GM21576 (cell line): ENCODE measurements around the gene CLSTN2.

Experiments used
- ATAC-seq: cut with Tn5 transposase; IDR thresholded peaks from one replicate; pipeline ENCODE4 v1.9.1; 2021; ENCODE audit warnings: mild to moderate bottlenecking, moderate library complexity; ENCODE audit not compliant: unreplicated experiment

The CLSTN2 gene

DNA sequence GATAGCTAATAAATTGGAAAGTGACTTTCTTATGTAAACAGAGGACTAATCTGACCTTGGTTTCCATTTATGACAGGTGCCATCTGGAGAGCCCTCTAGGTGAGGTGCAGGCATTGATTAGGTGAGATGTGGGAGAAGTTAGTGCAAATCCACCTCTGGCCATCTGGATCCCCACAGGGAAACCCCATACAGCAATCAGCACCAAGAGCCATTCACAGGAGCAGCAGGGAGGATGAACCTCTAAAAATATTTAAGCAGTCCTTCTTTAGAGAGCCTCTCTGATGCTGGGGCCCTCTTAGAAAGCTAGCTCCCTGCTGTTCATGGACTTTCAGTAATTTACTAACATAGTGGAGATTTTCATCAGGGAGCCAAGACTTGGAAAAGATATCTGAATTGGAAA is 69.3 kb downstream of the CLSTN2 start:
- no peak for ATAC-seq

DNA sequence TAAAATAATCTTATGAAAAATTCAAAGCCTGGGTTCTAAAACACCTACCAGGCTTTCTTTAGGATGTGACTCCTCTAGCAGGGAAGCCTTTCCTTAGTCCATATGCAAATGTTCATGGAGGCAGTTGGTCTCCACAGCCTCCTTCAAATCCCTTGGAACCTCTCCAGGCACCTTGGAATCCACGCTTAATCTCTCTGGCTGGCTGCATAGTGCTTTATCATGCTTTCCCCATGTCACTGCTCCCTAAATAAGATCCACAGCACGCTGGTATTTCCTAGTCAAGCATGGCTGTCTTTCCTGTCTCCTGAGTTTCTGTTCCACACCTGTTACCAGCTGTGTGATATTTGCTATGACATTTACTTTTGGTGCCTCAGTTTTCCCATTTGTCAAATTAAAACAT is 71.3 kb downstream of the CLSTN2 start:
- no peak for ATAC-seq

- no peak for ATAC-seq
Measured at GRCh38 chr3:140007081-140007480, 72.1 kb downstream of the CLSTN2 start.

DNA sequence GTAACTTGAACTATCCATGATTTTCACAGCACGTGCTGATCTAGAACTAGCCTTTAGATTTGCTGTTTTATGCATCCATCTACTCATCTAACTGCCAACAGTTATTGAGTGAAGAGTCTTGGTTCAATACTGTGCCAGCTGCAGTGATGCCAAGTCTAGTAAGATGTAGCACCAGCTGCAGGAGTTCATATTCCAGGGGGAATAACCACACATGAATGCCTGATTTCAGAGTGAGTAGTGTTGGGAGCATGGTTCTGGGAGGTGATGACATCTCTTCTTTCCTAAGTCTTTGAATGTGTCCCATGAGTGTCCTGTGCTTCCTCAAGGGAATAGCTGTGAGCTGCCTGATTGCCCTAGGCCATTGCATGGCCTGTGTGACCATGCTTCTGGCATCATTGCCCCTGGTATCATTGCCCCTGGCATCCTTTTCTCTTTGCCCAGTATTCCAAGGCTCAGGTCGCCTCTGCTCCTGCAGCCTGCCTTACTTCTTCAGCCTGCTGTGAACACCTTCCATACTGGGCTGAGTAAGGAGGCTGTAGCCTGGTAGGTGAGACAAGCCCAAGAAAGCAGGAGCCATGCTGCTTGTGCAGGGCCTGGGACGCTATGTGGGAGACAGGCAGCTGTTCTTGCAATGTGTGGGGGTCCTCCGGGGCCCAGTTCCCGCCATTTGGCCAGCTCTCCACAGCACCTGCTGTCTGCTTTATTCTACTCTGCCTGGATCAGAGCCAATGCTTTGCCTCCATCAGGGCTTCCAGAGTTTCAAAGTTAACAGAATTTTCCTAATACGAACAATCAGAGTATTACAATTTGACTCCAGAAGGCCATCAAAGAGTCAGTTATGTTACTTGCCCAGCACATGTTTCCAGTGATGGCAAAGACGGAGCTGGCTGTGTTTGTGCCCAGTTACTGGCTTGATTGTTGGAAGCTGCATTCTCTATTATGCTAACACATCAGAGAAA is 73.2 kb downstream of the CLSTN2 start:
- ATAC-seq, result no peak

DNA sequence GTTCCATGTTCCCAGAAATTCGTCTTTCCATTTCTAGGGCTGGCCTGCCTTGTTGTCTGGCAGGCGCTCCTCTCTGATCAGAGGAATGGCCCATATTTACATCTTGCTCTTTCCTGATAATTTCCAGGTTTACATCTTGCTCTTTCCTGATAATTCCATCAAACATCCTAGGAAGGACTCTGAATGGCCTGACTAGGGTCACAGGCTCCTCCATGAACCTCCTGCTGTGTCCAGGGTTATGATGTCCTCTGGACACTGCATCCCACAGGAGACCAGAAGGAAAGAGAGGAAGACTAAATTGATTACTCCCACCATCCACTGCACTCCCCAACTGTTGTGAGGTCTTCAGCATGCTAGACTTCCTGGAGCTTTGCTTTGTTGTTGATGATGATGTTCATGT is 75.4 kb downstream of the CLSTN2 start:
- no peak for ATAC-seq

DNA sequence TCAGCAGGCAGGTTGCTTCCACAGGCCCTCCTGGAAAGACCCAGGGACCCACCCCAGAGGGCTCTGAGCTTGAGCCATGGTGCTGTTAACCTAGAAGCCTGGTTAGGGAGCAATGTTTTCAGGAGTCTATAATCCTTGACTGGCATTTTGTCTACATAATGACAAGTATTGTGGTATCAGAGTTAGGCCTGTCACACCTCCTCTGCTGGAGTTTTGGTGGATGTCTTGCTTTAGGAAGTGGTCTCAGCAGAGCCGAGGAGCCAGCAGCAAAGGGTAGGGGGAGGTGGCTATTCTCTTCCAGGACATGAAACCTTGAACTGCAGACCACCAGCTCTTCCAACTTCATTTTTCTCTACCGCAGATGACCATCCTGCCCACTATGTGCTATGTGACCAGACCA is 76.1 kb downstream of the CLSTN2 start:
- no peak for ATAC-seq

DNA sequence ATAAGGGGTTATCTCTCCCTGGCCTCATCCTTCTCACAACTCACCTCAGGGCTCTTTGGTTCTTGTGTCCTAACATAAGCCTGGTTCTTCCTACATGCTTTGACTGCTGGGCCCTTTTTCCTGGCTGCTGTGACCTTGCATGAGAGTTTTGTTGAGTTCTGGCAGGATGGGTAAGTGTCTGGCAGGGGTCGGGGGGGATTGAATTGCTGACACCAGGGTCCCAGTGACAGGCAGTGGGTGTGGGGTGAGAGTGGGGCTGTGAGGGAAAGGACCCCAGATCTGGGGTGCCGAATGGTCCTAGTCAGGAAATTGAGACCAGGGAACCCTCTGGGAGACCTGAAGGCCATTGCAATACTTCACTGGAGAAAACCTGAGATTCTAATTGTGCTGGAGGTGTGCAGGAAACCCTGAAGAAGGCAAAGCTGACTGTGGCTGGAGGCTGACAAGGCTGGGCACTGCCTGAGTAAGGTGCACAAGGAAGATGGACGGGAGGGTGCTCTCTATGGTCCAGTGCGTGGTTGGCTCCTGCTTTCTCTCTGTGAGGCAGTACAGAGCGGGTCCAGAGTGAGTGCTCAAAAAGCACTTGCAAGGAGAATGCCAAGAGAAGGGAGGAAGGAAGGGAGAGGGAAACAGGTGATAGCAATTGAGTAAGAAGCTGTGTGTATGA is 76.8 kb downstream of the CLSTN2 start:
- ATAC-seq, result no peak

GRCh38 chr3:140013220-140013619 is 78.2 kb downstream of the CLSTN2 start:
- ATAC-seq, result no peak

DNA sequence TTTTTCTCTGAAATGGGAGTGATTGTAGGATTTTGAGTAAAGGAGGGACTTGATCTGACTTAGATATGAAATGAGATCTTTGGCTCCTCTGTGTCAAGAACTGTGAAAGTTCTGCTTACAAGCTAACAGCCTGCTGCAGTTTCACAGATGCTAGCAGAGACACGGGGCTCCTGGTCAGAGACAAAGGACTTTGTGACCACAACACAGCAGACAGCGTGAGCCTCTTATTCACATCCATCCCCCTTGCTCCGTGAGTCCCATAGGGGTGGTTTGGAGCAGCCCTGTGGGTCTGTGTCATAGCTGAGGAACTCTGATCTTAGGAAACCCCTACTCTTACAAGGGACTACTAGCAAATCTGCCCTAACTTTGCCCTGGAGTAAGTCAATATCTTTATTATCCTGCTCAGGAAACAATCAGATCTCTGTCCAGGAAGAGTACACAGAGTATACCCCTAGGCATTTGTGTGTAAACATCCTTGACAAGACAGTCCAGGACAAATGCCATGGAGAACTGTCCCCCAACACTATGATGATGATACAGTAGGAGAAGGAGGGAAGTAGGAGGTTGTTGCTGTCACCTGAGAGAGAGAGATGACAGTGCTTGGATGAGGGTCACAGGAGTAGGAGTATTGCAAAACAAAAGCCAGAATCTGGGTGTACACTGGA is 80.0 kb downstream of the CLSTN2 start:
- ATAC-seq, result no peak

DNA sequence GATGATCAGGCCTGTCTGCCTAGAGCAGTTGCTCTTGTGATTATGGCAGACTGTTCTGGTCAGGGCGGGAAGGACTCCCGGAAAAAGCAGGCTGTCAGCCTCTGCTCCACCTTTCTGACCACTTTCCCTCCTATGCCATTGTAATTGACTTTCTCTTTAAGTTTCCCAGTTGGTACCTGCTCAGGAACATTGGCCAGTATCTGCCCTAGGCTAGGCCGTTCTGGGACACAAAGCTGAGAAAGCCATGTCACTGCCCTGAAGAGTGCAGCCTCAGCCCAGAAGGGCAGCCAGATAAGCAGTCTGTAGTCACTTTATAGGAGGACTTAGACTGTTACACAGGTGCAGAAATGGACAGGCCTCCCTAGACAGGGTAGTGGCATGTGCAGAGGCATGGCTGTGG is 80.8 kb downstream of the CLSTN2 start:
- ATAC-seq, result no peak

- no peak for ATAC-seq
Measured at GRCh38 chr3:140018556-140018955, 83.6 kb downstream of the CLSTN2 start.

DNA sequence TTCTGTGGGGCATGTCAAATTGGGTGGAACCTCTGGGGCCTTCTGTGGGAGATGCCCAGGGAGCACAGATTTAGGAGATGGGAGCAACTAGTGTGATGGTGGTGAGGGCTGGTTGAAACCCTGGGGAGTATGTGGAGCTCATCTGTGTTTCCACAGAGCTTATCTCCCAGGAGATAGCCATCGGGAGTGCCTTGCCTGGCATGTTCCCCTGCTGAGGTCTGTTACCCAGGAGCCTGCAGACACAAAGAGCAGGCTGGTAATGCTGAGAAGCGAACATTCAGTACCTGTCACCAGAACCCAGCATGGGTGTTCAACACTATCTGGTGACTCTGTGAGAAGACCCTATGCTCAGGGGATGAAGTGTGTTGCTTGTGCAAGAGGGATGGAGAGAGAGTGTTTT is 85.0 kb downstream of the CLSTN2 start:
- no peak for ATAC-seq

DNA sequence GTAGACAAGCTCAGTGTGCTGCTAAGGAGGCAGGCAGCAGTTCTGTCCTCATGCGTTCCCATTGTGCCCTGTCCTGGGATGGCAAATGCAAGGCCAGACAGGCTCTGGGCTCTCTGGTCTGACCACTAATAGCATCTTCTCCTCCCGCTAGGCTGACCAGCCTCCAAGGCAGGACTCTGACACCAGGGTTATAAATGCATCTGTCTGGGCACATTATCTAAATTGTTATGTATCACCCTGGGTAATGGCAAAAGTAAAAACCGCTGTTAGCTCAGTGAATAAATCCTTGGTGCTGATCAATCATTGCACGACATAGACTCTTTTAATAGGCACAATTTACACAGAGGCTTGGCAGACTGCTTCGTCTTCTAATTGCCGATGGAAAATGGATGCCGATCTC is 85.6 kb downstream of the CLSTN2 start:
- ATAC-seq, result no peak

GRCh38 chr3:140021269-140021668 is 86.3 kb downstream of the CLSTN2 start:
- ATAC-seq, result no peak

DNA sequence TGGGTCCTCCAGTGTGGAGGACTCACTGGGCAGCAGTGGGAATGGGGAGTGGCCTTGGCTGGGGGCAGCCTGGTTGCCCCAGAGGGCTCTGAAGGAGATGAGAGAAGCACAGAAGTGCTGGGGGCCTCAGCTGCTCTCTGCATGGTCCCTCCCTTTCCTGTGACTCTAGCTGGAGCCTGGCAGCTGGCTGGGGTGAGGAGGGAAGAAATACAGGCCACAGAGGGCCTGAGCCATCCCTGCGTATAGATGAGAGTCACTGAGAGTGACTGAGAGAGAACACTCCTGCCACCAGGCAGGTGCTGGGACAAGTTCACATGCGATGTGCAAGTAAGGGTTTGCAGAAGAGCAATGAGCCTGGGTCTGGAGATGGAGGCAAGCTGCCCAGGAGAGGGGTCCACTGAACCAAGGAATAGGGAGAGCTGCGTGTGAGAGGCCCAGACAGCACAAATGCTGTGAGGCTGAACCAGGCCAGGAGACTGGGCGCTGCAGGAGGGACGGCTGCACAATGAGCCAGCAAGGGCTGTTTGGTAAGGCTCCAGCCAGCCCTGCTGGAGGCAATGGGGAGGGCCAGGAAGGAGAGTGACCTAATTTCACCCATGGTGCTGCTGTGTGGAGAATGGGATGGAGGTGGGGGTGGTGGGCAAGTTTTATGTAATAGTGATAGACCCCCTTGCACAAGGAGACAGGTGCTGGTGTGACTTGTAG is 87.2 kb downstream of the CLSTN2 start:
- ATAC-seq, result no peak

DNA sequence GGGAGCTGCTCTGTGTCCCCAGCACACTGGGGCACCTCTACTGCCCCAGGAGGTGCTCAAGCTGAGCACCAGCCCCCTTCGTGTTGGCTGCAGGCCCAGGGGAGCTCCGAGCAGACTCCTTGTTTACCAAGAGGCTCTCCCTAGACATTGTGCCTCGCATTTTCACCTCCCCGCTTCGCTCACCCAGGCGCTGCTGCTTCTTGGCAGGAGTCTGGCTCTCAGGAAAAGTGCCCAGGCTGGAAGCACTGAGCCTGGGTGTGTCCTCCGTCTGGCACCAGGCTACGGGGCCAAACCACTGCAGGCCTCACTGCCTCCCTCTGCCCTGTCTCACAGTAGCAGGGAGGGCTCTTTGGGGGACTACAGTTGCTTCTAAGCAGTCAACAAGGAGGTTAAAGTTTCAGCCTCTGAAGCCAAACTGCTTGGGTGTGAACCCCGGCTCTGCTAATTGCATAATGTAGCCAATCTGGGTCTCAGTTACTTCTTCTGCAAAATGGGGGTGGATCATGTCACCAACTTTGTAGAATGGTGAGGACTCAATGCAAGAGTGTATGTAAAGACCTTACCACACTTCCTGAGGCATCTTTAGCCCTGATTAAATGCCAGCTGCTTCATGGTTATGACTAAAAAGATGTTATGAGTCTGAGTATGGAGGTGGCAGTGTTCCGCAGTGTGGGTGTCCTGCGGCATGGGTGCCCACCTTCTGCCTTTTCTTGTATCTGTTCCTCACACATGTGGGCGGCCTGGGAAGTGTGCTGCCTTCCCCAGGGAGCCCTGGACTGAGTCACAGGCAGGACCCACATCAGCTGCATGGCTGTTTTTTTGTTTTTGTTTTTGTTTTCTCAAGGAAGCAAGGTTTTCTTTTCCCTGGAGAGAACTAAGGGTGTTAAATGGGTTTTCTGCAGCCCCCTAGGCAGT is 88.9 kb downstream of the CLSTN2 start:
- ATAC-seq, result no peak

DNA sequence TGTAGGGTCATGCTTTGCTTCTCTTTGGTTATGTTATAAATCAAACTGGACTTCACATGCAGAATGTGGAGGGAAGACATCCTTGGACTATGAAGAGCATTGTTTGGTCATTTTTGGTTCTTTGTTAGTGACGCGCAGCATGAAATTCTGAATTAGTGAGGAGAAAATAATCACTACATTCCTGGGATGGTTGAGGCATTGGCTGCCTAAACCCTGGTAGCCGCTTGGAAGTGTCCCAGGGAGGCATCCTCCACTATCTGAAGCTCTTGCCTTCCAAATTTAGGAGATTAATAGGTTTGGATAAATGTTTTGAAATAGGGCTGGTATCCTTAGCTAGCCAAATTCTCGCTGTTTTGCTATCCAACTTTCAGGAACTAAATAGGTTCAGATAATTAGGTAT is 96.2 kb downstream of the CLSTN2 start:
- no peak for ATAC-seq

DNA sequence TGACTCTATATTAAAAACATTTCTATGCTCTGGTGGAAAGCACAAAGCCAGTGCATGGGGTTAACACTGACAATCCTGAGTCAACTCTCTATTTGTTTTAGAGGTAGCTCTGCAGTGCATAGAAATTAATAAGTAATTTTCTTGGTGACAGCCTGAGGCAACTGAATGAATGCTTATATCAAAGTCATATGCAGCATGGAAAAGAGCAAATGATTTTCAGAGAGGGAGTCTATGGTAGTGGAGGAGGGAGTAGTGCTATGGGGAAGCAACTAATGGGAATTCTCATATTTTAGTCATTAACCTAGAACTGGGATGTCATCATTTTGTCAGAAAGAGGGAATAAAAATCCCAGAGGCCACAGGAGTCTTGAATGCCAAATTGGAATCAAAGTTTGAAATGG is 99.1 kb downstream of the CLSTN2 start:
- ATAC-seq, result no peak

DNA sequence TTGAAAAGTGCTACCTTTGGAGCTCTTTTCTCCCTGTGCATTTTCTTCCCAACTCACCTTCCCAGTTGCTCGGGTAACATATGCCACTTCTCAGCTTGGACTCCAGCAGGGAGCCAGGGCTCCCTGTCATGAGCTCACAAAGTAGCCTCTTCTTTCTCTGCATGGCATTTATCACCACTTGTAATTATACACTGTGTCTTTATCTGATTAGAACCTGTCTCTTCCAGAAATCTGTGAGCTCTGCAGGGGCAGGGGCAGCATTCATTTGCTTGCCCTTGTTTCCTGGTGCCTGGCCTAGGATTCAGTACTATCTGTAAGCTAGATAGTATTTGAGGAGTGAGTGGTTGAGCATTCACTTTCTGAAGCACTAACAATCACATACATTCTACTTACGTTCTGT is 100.9 kb downstream of the CLSTN2 start:
- ATAC-seq, result no peak

GRCh38 chr3:140050396-140050795 is 115.4 kb downstream of the CLSTN2 start:
- no peak for ATAC-seq
